Dendritic cell treated with granulocyte-macrophage colony-stimulating factor and Interleukin-4, amounts not matched to agents 40 ng/mL and 50 ng/mL, for 4 days (primary cell): ENCODE measurements around the gene RPP38.

Experiments
- H3K27ac Mint-ChIP-seq: one replicate; pipeline ENCODE4 v1.8.0; 2022; ENCODE audit warnings: mild to moderate bottlenecking, mixed read lengths
- H3K27me3 Mint-ChIP-seq: one replicate; pipeline ENCODE4 v1.8.0; 2022; ENCODE audit warnings: mild to moderate bottlenecking, mixed read lengths
- H3K36me3 Mint-ChIP-seq: one replicate; pipeline ENCODE4 v1.8.0; 2022; ENCODE audit warnings: low read depth, mixed read lengths
- H3K4me1 Mint-ChIP-seq: one replicate; pipeline ENCODE4 v1.8.0; 2022; ENCODE audit warnings: low read depth, mixed read lengths
- H3K4me3 Mint-ChIP-seq: one replicate; pipeline ENCODE4 v1.8.0; 2022; ENCODE audit warnings: mild to moderate bottlenecking, moderate library complexity, mixed read lengths
- H3K9me3 Mint-ChIP-seq: one replicate; pipeline ENCODE4 v1.8.0; 2022; ENCODE audit warnings: mixed read lengths
- intact Hi-C: fragments of 100-400 bp; cut with micrococcal nuclease; formaldehyde crosslinking; loops from one replicate; pipeline ENCODE4 v1.15.0; 2022

RPP38 gene

GRCh38 chr10:15150563-15150962 lies 53.4 kb downstream of the RPP38 start:
- no peaks in the 10 kb centered on the region for H3K36me3 Mint-ChIP-seq
- H3K9me3 Mint-ChIP-seq, result no peaks in the 10 kb centered on the region
- no peaks in the 10 kb centered on the region for H3K27me3 Mint-ChIP-seq
- no peak overlapping the region for H3K27ac Mint-ChIP-seq
- H3K4me3 Mint-ChIP-seq, result no peak overlapping the region
- no peaks in the 10 kb centered on the region for H3K4me1 Mint-ChIP-seq
- intact Hi-C loops, result no loop called here

- H3K9me3 Mint-ChIP-seq, result peaks cover 9% of the 10 kb centered on the region
- no peak overlapping the region for H3K4me3 Mint-ChIP-seq
- no peak overlapping the region for H3K27ac Mint-ChIP-seq
- no peaks in the 10 kb centered on the region for H3K4me1 Mint-ChIP-seq
- no peaks in the 10 kb centered on the region for H3K36me3 Mint-ChIP-seq
- intact Hi-C loops, result no loop called here
- no peaks in the 10 kb centered on the region for H3K27me3 Mint-ChIP-seq
Observed at GRCh38 chr10:15152556-15152955, 55.4 kb downstream of the RPP38 start.
